ENCODE results near the gene MC2R.

Gene MC2R

DNA sequence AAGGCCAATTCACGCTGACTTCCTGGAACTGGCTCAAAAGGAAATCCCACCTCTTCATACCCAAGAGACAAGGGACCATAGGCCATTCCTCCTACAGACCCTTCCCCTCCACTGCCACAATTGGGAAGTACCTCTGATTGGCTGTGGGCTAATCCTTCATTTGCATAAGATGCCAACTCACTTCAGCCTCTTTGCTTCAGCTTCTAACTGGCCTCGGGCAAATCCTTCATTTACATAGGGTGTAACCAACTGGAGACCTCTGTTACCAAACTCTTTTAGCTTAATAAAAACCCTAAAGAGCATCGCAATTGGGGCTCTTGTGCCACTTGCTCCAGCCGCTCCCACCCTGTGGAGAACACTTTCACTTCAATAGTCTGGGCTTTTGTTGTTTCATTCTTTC is 38.2 kb downstream of the MC2R start:
- Histone ChIP-seq H3K23ac (ENCODE audit: low read length) (no peak overlapping the region), H4K8ac (ENCODE audit: low read depth, low read length) (no peak overlapping the region), H3K4me2 (ENCODE audit: low read length) (no peak overlapping the region), H2BK5ac (ENCODE audit: low read depth, low read length, poor library complexity) (no peak overlapping the region), H3K4me3 (ENCODE audit: low read depth, low read length) (no peak overlapping the region), H3K27me3 (ENCODE audit: insufficient read depth, low read length) (no peaks in the 10 kb centered on the region), H3K9me3 (ENCODE audit: insufficient read depth, low read depth, low read length) (peaks cover 1% of the 10 kb centered on the region), H3K27ac (ENCODE audit: low read depth, low read length) (no peak overlapping the region), H4K91ac (ENCODE audit: low read depth, low read length) (no peak overlapping the region), H3K9ac (ENCODE audit: low read length) (no peak overlapping the region), H3K4ac (ENCODE audit: low read depth, low read length) (no peak overlapping the region), H3K79me2 (ENCODE audit: control insufficient read depth, insufficient read depth, low read length, poor library complexity) (no peaks in the 10 kb centered on the region), H3K4me1 (ENCODE audit: control insufficient read depth in 1 of 2, insufficient read depth in 2 of 2, low read length in 2 of 2) (no peaks in the 10 kb centered on the region), H4K12ac (ENCODE audit: low read depth, low read length) (no peak overlapping the region), H3K14ac (ENCODE audit: low read length) (no peak overlapping the region), H3K79me1 (ENCODE audit: low read length) (no peaks in the 10 kb centered on the region), H3K18ac (ENCODE audit: low read length) (no peak overlapping the region), H2AK5ac (ENCODE audit: low read length) (no peak overlapping the region), H2AFZ (ENCODE audit: insufficient read depth, low read length, poor library complexity) (no peak overlapping the region), H2BK12ac (ENCODE audit: low read length) (no peak overlapping the region), H3K36me3 (ENCODE audit: control insufficient read depth in 1 of 2, insufficient read depth in 2 of 2, low read length in 2 of 2) (no peaks in the 10 kb centered on the region), H2BK120ac (ENCODE audit: insufficient read depth, low read length, poor library complexity) (no peak overlapping the region)
- DNase-seq, result no peak
- no CpG with 5 or more reads among the region's 4 CpGs for WGBS (ENCODE audit: extremely low coverage, insufficient coverage, insufficient read length)

DNA sequence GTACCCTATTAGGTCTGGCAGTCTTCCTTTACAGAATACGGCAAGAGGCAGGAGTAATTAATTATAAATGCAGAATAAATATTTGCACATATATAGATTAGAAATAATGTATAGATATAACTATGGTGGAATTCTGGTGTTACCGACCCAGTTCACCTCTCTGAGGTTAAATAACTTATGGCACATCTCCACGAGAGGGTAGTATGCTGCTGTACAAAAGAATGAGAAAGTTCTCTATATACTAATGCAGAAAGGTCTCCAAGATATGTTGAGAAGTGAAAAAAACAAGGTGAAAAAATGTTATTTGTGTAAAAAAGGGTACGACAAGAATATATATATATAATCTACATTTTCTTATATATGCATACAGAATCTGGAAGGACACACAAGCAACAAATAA is 40.8 kb downstream of the MC2R start:
- no peaks in the 10 kb centered on the region for H3K9me3 ChIP-seq (ENCODE audit: insufficient read depth, low read depth, low read length)
- no peak overlapping the region for H4K8ac ChIP-seq (ENCODE audit: low read depth, low read length)
- H3K23ac ChIP-seq (ENCODE audit: low read length), result no peak overlapping the region
- H2AFZ ChIP-seq (ENCODE audit: insufficient read depth, low read length, poor library complexity), result no peak overlapping the region
- no peak overlapping the region for H3K9ac ChIP-seq (ENCODE audit: low read length)
- no peaks in the 10 kb centered on the region for H3K4me1 ChIP-seq (ENCODE audit: control insufficient read depth in 1 of 2, insufficient read depth in 2 of 2, low read length in 2 of 2)
- no peak overlapping the region for H2BK120ac ChIP-seq (ENCODE audit: insufficient read depth, low read length, poor library complexity)
- WGBS (ENCODE audit: extremely low coverage, insufficient coverage, insufficient read length), result no CpG with 5 or more reads among the region's 4 CpGs
- H3K79me2 ChIP-seq (ENCODE audit: control insufficient read depth, insufficient read depth, low read length, poor library complexity), result no peaks in the 10 kb centered on the region
- H2BK5ac ChIP-seq (ENCODE audit: low read depth, low read length, poor library complexity), result no peak overlapping the region
- H3K18ac ChIP-seq (ENCODE audit: low read length), result no peak overlapping the region
- H2BK12ac ChIP-seq (ENCODE audit: low read length), result no peak overlapping the region
- H3K4ac ChIP-seq (ENCODE audit: low read depth, low read length), result no peak overlapping the region
- H3K4me3 ChIP-seq (ENCODE audit: low read depth, low read length), result no peak overlapping the region
- no peak overlapping the region for H4K91ac ChIP-seq (ENCODE audit: low read depth, low read length)
- H3K36me3 ChIP-seq (ENCODE audit: control insufficient read depth in 1 of 2, insufficient read depth in 2 of 2, low read length in 2 of 2), result no peaks in the 10 kb centered on the region
- no peaks in the 10 kb centered on the region for H3K27me3 ChIP-seq (ENCODE audit: insufficient read depth, low read length)
- H3K4me2 ChIP-seq (ENCODE audit: low read length), result no peak overlapping the region
- no peak overlapping the region for H2AK5ac ChIP-seq (ENCODE audit: low read length)
- no peak overlapping the region for H3K14ac ChIP-seq (ENCODE audit: low read length)
- DNase-seq, result no peak
- H4K12ac ChIP-seq (ENCODE audit: low read depth, low read length), result no peak overlapping the region
- no peak overlapping the region for H3K27ac ChIP-seq (ENCODE audit: low read depth, low read length)
- H3K79me1 ChIP-seq (ENCODE audit: low read length), result no peaks in the 10 kb centered on the region

DNA sequence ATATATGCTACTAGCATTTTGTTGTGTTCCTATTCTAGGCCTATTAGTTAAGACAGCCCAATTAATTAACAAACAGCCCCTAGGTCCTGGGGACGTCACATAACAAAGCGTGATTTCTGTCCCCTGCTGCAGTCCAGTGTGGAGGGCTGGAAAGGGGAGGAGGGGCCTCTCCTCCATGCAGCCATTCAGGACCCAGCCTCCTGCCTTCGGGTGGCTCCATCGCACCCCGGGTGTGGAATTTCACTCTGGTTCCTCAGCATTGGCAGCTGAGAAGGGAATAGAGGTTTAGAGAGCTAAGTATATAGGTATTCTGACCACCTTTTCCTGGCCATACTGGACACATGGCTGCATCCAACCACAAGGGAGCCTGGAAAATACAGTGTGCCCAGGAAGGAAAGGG is 42.4 kb downstream of the MC2R start:
- Histone ChIP-seq H3K4me2 (ENCODE audit: low read length) (no peak overlapping the region), H3K14ac (ENCODE audit: low read length) (no peak overlapping the region), H3K79me1 (ENCODE audit: low read length) (no peaks in the 10 kb centered on the region), H3K18ac (ENCODE audit: low read length) (no peak overlapping the region), H3K4me3 (ENCODE audit: low read depth, low read length) (no peak overlapping the region), H3K4ac (ENCODE audit: low read depth, low read length) (no peak overlapping the region), H3K9me3 (ENCODE audit: insufficient read depth, low read depth, low read length) (no peaks in the 10 kb centered on the region), H3K4me1 (ENCODE audit: control insufficient read depth in 1 of 2, insufficient read depth in 2 of 2, low read length in 2 of 2) (no peaks in the 10 kb centered on the region), H4K12ac (ENCODE audit: low read depth, low read length) (no peak overlapping the region), H3K27me3 (ENCODE audit: insufficient read depth, low read length) (peaks cover 12% of the 10 kb centered on the region), H2BK120ac (ENCODE audit: insufficient read depth, low read length, poor library complexity) (no peak overlapping the region), H3K79me2 (ENCODE audit: control insufficient read depth, insufficient read depth, low read length, poor library complexity) (no peaks in the 10 kb centered on the region), H2BK12ac (ENCODE audit: low read length) (no peak overlapping the region), H3K9ac (ENCODE audit: low read length) (no peak overlapping the region), H2BK5ac (ENCODE audit: low read depth, low read length, poor library complexity) (no peak overlapping the region), H3K36me3 (ENCODE audit: control insufficient read depth in 1 of 2, insufficient read depth in 2 of 2, low read length in 2 of 2) (no peaks in the 10 kb centered on the region), H4K8ac (ENCODE audit: low read depth, low read length) (no peak overlapping the region), H3K27ac (ENCODE audit: low read depth, low read length) (no peak overlapping the region), H3K23ac (ENCODE audit: low read length) (no peak overlapping the region), H4K91ac (ENCODE audit: low read depth, low read length) (no peak overlapping the region), H2AFZ (ENCODE audit: insufficient read depth, low read length, poor library complexity) (no peak overlapping the region), H2AK5ac (ENCODE audit: low read length) (no peak overlapping the region)
- DNase-seq, result no peak
- no CpG with 5 or more reads among the region's 5 CpGs for WGBS (ENCODE audit: extremely low coverage, insufficient coverage, insufficient read length)

DNA sequence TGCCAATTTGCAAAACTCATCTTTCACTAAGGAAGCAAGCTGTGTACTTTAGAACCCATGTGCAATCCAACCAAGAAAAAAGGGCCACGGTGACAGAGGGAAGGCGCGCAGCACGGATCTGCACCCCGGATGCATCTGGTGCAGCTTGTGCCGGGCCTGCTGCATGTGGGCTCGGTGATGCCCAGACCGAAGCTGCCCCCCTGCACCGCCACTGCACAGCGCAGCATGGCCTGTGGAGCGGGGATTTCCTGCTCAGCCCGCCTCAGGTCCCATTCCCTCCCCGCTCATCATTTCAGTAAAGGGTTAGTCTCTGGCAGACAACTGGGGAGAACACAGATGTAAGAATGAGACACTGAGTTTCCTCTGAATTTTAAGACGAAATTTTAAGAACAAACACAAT is 43.0 kb downstream of the MC2R start:
- no CpG with 5 or more reads among the region's 14 CpGs for WGBS (ENCODE audit: extremely low coverage, insufficient coverage, insufficient read length)
- Histone ChIP-seq H3K23ac (ENCODE audit: low read length) (no peak overlapping the region), H4K8ac (ENCODE audit: low read depth, low read length) (no peak overlapping the region), H3K4me1 (ENCODE audit: control insufficient read depth in 1 of 2, insufficient read depth in 2 of 2, low read length in 2 of 2) (no peaks in the 10 kb centered on the region), H2BK120ac (ENCODE audit: insufficient read depth, low read length, poor library complexity) (no peak overlapping the region), H3K4ac (ENCODE audit: low read depth, low read length) (no peak overlapping the region), H3K4me3 (ENCODE audit: low read depth, low read length) (peak overlapping the region; percentile 51), H2AK5ac (ENCODE audit: low read length) (no peak overlapping the region), H3K36me3 (ENCODE audit: control insufficient read depth in 1 of 2, insufficient read depth in 2 of 2, low read length in 2 of 2) (no peaks in the 10 kb centered on the region), H3K79me1 (ENCODE audit: low read length) (no peaks in the 10 kb centered on the region), H3K9me3 (ENCODE audit: insufficient read depth, low read depth, low read length) (no peaks in the 10 kb centered on the region), H4K91ac (ENCODE audit: low read depth, low read length) (no peak overlapping the region), H2AFZ (ENCODE audit: insufficient read depth, low read length, poor library complexity) (no peak overlapping the region), H3K27me3 (ENCODE audit: insufficient read depth, low read length) (peaks cover 12% of the 10 kb centered on the region), H3K9ac (ENCODE audit: low read length) (no peak overlapping the region), H3K27ac (ENCODE audit: low read depth, low read length) (no peak overlapping the region), H3K4me2 (ENCODE audit: low read length) (no peak overlapping the region), H3K14ac (ENCODE audit: low read length) (no peak overlapping the region), H2BK5ac (ENCODE audit: low read depth, low read length, poor library complexity) (no peak overlapping the region), H3K18ac (ENCODE audit: low read length) (no peak overlapping the region), H3K79me2 (ENCODE audit: control insufficient read depth, insufficient read depth, low read length, poor library complexity) (no peaks in the 10 kb centered on the region), H4K12ac (ENCODE audit: low read depth, low read length) (no peak overlapping the region), H2BK12ac (ENCODE audit: low read length) (no peak overlapping the region)
- no peak for DNase-seq
